Hypothalamus (tissue), 51 donors: ENCODE results near the gene TMEM234.

Source experiments
- DNase-seq, 51 donors: peaks; one replicate each; lab custom pipeline; 2025; lab: John Stamatoyannopoulos, UW

TMEM234 gene

DNA sequence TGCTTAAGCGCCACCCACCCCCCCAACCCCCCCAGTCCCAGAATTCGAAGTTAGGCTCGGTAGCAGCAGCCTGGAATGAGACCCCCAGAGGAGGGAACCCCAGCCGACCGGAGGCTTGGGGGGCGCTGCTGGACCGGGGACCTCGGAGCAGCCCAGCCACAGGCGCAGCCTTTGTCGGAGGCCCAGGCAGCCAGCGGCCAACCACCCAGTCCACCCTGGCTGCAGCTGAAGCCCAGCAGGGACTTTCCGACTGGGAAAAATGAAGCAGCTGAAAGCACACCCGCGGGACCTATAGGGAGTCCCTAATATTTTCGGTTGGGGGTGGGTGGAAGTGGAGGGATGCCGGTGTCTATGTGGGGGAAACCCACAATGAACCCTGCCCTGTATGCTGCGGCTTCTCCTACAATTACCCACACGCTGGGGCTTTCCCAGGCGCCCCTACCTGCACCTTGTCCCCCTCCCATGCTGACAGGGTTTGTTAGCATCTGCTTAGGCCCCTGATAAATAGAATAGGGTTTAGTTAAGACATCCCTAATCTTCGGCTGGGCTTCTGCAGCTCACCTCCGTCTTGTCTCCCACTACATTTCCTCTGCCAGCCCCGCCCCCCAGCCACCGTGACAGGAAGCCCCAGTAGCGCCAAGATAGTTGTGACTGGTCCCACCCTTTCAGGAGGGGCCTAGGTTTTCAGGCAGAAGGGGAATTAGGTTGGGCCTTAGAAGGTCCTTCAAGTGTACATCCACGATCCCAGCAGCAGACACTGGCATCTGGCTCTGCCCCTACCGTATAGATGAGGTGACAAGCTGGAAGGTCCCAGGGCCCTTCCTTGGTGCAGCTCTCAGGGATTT is 20.9 kb downstream of the TMEM234 start:
- DNase-seq, result peak in 40 of 51 donors; percentile 12 to 74 (median 46)

DNA sequence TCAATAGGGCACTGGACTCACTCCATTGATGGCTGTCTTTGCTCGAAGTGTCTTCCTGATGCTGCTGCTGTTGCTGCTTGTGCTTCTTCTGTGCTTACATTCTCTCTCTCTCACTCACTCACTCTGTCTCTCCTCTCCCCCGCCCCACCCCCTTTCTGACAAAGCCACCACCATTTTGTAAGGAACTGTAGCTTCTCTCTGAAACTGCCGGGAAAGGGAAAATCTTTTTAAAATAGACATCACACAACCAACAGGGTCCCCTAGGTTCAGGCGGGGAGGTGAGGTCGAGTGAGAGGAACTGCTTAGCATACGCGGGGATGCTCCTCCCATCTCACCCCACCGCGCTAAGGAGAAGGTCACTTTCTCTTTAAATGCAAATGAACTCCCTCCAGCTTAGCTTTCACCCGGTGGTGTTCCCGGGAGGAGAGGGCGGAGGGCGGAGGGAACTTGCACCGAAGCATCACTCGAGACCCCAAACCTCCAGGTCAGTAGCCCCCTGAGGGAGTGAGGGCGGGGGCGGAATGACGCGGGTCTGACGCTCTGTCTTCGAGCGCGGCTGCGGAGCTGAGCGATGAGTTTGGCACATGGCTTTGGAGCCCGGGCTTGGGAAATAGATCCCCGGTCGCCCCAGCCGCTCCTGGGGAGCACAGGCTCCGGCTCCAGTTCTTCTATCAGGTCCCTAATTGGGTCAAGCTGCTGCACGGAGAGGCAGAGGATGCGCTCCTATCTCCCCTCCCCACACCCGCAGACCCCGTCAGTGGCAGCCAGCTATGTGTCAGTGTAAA is 21.7 kb downstream of the TMEM234 start, which contains the start of gene CCDC28B:
CCDC28B (plus strand) TSS at position 370 of the 785 bp plus-strand sequence. CDS start 1,341 bp downstream, outside the sequence.
- DNase-seq, result peak in 46 of 51 donors; percentile 22 to 83 (median 48)

DNA sequence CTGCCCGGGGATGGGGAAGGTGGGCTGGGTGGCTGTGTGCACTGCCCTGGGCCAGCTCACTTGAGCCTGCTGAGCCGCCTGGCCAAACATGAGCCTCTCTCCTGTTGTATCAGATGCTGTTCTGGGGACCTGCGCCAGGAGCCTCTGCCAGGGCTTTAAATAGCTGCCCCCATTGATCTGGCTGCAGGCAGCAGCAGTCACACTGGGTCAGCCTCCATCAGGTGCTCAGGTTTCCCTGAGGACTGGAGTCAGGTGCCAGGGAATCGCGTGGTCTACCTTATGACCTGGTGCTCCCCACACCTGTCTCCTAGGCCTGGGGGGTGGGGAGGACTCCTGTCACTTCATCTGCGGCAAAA is 22.5 kb downstream of the TMEM234 start:
- DNase-seq, result peak in 29 of 51 donors; percentile 3 to 61 (median 30)

DNA sequence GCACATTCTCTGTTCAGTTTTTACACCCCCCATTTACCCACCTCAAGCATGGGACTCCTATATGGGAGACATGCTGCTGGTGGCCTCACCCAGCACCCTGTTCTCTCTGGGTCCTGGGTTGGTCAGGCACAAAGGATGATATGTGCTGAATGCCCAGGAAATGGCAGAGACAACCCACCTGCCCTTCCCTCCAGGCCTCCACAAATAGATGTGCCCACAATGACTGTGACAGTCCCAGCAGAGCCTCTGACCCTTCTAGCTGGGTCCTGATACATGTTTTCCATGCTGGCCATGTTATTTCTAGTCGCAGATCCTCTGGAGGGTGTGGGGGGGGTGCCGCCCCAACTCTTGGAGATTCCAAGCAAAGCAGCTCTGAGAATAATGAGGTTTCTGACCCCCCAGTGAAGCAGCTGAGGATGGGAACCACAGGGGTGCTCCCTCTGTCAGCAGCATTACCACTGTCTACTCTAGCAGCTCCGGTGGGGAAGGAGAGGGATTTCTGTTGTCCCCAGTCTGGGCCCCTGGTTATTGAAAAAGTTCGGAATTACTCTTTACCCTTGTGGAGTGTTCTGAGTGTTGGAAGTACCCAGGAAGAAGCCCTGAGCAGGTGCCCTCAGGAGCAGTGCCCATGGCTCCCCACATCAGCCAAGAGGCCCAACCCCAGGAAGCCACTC is 23.0 kb downstream of the TMEM234 start:
- DNase-seq, result no peak

DNA sequence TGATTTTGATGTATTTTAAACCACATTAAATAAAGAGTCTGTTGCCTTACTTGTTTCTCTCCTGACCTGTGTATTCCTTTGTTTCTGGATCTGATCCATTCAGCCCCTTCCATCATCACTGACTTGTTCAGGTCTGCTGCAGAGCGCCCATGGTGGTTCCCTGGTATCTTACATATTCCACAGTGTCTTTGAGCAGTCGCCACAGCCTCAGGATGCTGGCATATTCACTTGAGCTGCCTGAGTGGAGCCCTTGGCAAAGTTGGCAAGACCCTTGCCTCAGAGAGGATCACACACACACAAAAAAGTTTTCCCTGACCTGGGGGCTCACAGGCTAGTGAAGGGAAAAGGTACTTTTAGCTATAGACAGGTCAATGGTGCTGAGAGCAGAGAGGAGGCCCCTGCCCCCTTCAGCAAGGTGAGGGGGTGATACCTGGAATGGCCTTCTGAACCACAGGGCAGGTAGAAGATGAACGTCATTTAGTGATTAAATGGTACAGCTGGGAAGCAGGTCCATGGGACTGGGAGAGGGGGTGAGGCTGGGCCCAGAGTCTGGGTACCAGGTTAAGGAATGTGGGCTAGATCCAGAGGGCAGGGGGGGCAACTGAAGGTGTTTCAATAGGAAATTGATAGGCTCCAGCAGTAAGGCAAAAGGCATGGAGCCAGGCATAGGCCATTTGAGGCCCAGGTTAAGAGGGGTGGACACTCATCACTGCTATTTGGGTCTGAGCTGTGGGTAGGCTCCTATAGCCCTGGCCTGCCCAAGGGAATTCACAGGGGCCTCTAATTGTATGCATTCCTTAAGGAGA is 23.7 kb downstream of the TMEM234 start:
- no peak for DNase-seq

DNA sequence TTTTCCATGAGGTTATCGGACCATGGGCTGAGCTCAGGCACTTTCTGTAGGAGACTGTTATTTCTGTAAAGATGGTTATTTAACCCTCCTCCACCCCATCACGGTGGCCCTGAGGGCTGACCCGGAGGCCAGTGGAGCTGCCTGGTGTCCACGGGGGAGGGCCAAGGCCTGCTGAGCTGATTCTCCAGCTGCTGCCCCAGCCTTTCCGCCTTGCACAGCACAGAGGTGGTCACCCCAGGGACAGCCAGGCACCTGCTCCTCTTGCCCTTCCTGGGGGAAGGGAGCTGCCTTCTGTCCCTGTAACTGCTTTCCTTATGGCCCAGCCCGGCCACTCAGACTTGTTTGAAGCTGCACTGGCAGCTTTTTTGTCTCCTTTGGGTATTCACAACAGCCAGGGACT is 24.3 kb downstream of the TMEM234 start:
- no peak for DNase-seq

DNA sequence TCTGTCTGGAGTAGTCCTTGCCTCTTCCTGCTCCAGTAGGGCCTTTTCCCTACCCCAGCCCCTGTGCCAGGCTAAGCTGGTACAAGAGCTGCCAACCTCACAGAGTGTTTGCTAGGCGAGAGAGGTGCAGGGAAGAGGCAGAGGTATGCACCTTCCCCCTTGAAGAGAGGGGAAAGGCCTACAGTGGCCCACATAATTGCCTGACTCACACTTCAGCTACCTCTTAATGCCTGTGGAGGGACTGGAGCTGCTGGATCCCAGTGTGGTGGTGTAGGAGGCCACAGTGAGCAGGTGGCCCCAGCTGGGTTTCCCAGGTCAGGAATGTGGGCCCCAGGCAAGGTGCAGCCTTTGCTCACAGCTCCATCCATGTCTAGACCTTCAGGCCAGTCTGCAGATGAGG is 25.1 kb downstream of the TMEM234 start:
- DNase-seq, result no peak

DNA sequence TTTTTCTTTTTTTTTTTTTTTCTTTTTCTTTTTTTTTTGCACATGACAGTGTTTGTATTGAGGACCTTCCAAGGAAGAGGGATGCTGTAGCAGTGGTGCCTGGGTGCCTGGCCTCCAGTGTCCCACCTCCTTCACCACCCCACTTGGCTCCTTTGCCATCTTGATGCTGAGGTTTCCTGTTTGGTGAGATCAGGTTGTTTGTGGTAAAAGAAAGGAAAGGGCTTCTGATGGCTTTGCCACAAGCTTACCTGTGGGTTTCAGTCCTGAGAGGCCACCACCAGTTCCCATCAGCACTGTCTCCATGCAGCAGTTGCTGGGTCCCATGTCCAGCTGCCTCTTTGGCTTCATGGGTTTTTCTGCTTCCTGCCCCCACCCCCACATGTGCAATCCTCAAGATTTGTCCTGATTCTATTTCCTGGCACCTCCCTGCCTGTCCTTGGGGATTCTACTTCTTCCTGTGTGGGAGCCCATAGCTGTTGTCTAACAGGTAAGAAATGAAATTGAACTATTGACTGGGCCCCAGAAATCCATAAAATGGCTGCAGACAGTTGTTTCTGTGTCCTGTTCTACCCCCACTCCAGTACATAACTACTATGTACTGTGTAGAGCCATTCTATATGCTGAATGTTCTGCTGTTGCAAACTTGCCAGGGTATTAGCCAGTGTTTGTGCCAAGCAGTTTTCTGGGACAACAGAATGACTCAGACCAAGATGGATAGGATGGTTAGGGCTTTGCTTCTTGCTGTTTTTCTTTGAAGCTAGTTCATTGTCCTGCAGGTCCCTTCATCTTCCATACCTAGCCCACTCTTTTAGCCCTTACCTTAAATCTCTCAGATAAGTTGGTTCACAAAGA is 26.0 kb downstream of the TMEM234 start:
- no peak for DNase-seq

DNA sequence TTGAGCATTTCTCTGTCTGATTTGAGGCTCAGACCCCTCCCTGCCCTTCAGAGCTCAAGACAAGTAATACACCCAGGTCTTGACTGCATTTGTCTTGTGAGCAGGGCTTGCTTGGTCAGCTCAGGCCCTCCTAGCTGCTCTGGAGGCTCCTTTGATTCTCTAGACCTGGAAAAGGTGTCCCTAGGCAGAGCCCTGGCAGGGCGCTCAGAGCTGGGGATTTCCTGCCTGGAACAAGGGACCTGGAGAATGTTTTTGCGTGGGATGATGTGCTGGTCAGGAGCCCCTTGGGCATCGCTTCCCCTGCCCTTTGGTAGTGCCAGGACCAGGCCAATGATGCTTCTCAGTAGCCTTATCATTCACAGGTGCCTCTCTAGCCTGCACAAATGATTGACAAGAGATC is 26.6 kb downstream of the TMEM234 start:
- no peak for DNase-seq

DNA sequence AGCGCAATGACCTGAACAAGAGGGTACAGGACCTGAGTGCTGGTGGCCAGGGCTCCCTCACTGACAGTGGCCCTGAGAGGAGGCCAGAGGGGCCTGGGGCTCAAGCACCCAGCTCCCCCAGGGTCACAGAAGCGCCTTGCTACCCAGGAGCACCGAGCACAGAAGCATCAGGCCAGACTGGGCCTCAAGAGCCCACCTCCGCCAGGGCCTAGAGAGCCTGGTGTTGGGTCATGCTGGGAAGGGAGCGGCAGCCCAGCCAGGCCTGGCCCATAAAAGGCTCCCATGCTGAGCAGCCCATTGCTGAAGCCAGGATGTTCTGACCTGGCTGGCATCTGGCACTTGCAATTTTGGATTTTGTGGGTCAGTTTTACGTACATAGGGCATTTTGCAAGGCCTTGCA is 27.2 kb downstream of the TMEM234 start:
- DNase-seq, result no peak

DNA sequence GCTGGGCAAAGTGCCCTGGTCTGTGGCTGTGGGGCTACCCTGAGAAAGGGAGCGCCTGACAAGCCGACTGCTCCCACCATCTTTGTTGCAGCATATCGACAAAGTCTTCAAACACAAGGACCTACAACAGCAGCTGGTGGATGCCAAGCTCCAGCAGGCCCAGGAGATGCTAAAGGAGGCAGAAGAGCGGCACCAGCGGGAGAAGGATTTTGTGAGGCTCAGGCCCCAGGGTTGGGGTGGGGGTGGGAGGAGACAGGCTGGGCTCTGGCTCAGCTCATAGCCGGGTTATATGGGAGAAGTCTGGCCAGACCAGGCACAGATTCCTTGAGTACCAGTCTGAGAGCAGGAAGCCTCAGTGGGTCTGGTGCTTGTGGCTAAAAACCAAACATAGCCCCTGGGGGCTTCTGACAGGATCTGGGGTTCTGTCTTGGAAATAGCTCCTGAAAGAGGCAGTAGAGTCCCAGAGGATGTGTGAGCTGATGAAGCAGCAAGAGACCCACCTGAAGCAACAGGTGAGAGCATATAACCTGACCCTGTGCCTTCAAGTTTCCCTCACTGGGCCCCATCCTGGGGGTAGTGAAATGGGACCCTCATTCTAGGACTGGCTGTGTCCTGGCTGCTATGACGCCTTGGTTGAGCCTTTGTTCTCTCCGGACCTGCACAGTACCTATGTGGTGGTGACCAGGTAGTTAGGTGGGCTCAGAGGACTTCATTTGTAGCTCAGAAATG is 29.8 kb downstream of the TMEM234 start:
- DNase-seq, result no peak

DNA sequence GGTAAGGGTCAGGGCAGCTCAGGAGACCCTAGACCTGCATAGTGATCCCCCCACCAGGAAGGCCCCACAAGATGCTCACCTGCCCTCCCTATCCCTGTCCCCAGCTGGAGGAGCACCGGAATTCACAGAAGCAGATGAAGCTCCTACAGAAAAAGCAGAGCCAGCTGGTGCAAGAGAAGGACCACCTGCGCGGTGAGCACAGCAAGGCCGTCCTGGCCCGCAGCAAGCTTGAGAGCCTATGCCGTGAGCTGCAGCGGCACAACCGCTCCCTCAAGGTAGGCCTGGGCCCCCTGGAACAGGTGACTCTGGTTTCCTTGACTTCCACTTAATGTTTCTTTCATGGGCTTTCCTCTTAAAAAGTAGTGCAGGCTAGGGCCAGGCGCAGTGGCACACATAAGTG is 34.3 kb downstream of the TMEM234 start:
- no peak for DNase-seq

DNA sequence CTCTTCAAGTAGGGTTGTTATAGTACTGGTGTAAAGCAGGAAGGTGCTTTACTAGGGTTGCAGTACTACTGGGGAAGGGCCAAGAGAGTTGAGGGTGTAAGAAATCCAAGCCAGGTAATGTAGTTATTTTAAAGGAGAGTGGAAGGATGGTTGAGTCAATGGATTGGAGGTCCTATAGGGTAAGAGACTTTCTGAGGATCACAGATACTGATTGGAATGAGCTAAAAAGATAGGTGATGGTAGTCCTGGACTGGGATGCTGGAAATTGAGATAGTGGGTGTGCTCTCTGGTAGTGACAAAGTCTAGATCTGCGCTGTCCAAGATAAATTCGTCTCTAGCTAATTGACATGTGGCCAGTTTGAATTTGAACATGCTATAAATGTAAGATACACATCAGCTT is 35.7 kb downstream of the TMEM234 start:
- DNase-seq, result no peak

DNA sequence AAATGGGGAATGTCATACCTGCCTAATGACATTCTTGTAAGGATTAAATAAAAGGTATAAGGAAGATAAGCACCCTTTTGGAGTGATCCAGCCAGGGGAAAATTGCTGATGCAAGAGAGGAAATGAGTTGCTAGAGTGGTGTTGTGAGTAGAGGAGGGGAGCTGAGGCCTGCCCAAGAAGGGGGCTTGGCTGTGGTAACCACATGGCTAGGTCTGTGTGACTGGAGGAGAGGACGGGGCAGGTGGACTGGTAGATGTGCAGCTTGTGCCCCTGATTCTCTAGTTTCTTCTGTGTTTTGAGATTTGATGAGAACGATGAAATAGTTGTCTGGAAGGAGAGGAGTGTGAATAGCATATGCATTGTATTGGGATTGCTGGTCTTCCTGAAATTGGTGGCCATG is 36.1 kb downstream of the TMEM234 start:
- DNase-seq, result no peak

DNA sequence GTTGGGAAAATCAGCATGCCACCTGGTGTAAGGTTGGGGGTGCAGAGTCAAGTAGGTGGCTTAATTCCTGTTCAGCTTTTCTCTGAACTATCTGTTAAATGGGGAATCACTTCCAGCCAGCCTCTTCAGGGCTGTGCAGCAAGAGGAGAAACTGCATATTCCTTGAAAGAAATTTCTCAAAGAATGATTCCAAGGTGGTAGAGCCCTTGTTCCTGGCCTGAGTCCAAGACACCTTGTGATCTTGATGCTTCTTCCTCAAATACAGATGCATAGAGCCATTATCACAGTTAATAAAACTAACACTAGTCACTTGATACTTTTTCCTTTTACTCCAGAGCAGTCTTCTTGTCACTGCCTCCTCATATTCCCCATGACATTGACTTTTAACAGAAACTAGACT is 37.5 kb downstream of the TMEM234 start:
- DNase-seq, result no peak

DNA sequence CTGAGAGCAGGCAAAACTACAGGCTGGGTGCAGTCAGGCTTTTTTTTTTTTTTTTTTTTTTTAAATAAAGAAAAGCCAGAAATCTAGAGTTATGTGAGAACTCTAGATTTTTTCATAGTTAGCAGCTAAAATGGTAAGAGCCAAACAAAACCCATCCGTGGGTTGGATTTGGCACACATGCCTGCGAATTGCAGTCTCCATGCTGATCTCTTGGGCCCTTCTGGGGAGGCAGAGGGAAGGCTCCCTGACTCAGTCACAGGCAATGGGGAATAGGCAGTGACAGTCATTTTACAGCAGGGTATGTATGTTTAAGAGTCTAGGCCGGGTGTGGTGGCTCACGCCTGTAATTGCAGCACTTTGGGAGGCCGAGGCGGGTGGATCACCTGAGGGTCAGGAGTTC is 40.1 kb downstream of the TMEM234 start:
- no peak for DNase-seq

DNA sequence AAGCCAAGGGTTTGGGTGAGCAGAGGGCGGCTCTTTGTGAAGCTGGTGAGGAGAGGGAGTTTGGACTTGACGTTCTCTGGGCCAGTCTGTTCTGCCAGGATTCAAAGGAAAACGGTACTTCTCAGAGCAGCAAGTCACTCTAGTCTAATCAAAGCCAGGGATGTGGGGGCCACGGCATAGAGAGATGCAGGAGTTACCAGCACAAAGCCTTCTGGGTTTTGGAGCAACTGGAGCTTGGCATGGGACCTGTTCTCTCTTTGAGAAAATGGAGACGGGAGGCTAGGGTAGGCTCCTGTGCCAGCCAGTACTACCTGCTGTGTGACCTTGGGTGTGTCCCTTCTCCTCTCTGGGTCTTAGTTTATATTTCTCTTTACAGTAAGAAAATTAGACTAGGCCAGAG is 40.6 kb downstream of the TMEM234 start:
- no peak for DNase-seq

DNA sequence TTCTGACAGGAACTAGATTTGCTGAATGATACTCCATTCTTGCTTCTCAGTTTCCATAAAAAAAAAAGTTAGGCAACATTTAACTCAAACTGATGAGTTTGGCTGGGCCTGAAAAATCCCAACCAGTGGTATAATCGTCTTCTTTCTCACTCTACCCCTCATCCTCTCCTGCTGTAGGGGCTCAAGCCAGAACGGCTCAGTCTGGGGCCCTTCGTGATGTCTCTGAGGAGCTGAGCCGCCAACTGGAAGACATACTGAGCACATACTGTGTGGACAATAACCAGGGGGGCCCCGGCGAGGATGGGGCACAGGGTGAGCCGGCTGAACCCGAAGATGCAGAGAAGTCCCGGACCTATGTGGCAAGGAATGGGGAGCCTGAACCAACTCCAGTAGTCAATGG is 41.1 kb downstream of the TMEM234 start:
- no peak for DNase-seq
